ENCODE data around the gene MED17.

- TF ChIP-seq CTCF (IDR thresholded peaks at IDR 0.05): no peak
- no peak for TF ChIP-seq POLR2A (IDR thresholded peaks at IDR 0.05)
These were observed 20.8 kb downstream of the MED17 start for GRCh38 chr11:93804879-93805278.

All from upper lobe of left lung (tissue), 4 donors.